ENCODE results near the gene TBX1. TPM values are rescaled to one million over a fixed set of nuclear protein-coding genes. Genes with fewer than 3 reads are reported as not detected.
"Not testable (repeated sequence)": the region's sequence is repeated elsewhere in the genome, so short reads cannot be mapped to it uniquely, and the experiment has no call there.

TBX1 gene
- total and polyA plus RNA-seq, 2 experiments from 2014 or later = 0.12 to 0.71 TPM

GRCh38 chr22:19773470-19774040 is 13.0 kb downstream of the TBX1 start:
- H3K9me3 ChIP-seq (ENCODE audit: low read depth) = no peaks in the 10 kb centered on the region
- TF ChIP-seq, protein P1, sequence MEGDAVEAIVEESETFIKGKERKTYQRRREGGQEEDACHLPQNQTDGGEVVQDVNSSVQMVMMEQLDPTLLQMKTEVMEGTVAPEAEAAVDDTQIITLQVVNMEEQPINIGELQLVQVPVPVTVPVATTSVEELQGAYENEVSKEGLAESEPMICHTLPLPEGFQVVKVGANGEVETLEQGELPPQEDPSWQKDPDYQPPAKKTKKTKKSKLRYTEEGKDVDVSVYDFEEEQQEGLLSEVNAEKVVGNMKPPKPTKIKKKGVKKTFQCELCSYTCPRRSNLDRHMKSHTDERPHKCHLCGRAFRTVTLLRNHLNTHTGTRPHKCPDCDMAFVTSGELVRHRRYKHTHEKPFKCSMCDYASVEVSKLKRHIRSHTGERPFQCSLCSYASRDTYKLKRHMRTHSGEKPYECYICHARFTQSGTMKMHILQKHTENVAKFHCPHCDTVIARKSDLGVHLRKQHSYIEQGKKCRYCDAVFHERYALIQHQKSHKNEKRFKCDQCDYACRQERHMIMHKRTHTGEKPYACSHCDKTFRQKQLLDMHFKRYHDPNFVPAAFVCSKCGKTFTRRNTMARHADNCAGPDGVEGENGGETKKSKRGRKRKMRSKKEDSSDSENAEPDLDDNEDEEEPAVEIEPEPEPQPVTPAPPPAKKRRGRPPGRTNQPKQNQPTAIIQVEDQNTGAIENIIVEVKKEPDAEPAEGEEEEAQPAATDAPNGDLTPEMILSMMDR (IDR thresholded peaks at IDR 0.05; ENCODE audit: low read depth, low read length) = no peak
- no peak for DNase-seq (ENCODE audit: low read depth in 1 of 2, low spot score in 1 of 2)

GRCh38 chr22:19774628-19775027 is 14.1 kb downstream of the TBX1 start:
- no peaks in the 10 kb centered on the region for H3K36me3 ChIP-seq
- peaks cover 2% of the 10 kb centered on the region for H3K4me1 ChIP-seq (ENCODE audit: low read depth)
- H3K27me3 ChIP-seq = peaks cover 73% of the 10 kb centered on the region
- TF ChIP-seq, protein P1 (IDR thresholded peaks at IDR 0.05; ENCODE audit: low read depth, low read length) = no peak
- H3K27ac ChIP-seq = no peak overlapping the region
- H3K9me3 ChIP-seq (ENCODE audit: low read depth) = no peaks in the 10 kb centered on the region
- no peak for DNase-seq (ENCODE audit: low read depth in 1 of 2, low spot score in 1 of 2)
- H3K4me3 ChIP-seq = no peak overlapping the region

More at GRCh38 chr22:19773470-19774040, 13.0 kb downstream of the TBX1 start:
- Histone ChIP-seq H3K4me1 (ENCODE audit: low read depth) (peaks cover 2% of the 10 kb centered on the region), H3K27ac (no peak overlapping the region), H3K4me3 (no peak overlapping the region), H3K27me3 (peaks cover 77% of the 10 kb centered on the region), H3K36me3 (no peaks in the 10 kb centered on the region)

DNA sequence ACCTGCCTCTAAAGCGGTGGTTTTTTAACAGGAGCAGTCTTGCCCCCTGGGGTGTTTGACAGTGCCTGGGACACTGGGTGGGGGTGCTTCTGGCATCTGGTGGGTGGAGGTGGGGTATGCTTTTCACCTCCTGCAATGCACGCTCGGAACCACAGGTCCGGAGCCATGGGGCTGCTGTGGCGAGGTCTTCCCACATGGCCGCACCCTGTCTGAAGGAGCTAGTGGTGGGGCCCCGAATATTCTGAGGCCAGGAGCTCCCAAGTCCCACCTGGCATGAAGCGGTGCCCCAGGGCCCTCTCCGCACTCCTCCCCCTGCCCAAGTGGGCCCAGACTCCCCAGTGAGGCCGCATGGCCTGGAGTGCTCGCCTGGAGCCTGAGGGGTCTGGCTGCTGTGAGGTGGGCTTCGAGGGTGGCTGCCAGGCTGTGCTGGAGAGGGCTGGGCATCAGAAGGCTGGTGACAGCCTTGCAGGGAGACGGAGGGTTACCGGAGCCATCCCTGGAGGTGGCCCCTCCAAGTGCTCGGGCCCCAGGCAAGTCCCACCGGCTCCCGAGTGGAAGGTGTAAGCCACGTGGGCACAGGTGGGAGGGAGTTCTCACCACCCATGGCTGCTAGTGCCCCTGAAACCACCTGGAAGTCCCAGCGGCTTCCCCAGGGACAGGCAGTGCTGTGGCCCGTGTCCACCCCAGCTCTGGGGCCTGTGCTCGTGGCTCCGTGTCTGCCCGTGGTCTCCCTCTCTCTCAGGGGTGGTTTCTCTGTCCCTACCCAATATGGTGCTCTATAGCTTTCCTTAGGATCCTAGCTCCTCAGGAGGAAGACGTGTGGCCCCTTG is 15.1 kb downstream of the TBX1 start:
- no peak overlapping the region for H3K27ac ChIP-seq
- no peak for DNase-seq (ENCODE audit: low read depth in 1 of 2, low spot score in 1 of 2)
- no peaks in the 10 kb centered on the region for H3K9me3 ChIP-seq (ENCODE audit: low read depth)
- TF ChIP-seq, protein P1 (IDR thresholded peaks at IDR 0.05; ENCODE audit: low read depth, low read length) = no peak
- H3K4me3 ChIP-seq = no peak overlapping the region
- H3K36me3 ChIP-seq = no peaks in the 10 kb centered on the region
- peaks cover 2% of the 10 kb centered on the region for H3K4me1 ChIP-seq (ENCODE audit: low read depth)
- peaks cover 63% of the 10 kb centered on the region for H3K27me3 ChIP-seq

- no peak overlapping the region for H3K27ac ChIP-seq
- TF ChIP-seq, protein P1 (IDR thresholded peaks at IDR 0.05; ENCODE audit: low read depth, low read length) = no peak
- peaks cover 54% of the 10 kb centered on the region for H3K27me3 ChIP-seq
- no peaks in the 10 kb centered on the region for H3K9me3 ChIP-seq (ENCODE audit: low read depth)
- no peaks in the 10 kb centered on the region for H3K36me3 ChIP-seq
- H3K4me1 ChIP-seq (ENCODE audit: low read depth) = peaks cover 2% of the 10 kb centered on the region
- H3K4me3 ChIP-seq = no peak overlapping the region
- no peak for DNase-seq (ENCODE audit: low read depth in 1 of 2, low spot score in 1 of 2)
These were observed 16.0 kb downstream of the TBX1 start for GRCh38 chr22:19776433-19777031.

DNA sequence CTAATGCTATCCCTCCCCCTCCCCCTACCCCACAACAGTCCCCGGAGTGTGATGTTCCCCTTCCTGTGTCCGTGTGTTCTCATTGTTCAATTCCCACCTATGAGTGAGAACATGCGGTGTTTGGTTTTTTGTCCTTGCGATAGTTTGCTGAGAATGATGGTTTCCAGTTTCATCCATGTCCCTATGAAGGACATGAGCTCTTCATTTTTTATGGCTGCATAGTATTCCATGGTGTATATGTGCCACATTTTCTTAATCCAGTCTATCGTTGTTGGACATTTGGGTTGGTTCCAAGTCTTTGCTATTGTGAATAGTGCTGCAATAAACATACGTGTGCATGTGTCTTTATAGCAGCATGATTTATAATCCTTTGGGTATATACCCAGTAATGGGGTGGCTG is 16.6 kb downstream of the TBX1 start:
- not testable (repeated sequence) for H3K27ac ChIP-seq; H3K36me3 ChIP-seq; H3K4me1 ChIP-seq (ENCODE audit: low read depth); DNase-seq (ENCODE audit: low read depth in 1 of 2, low spot score in 1 of 2); H3K9me3 ChIP-seq (ENCODE audit: low read depth); H3K4me3 ChIP-seq
- H3K27me3 ChIP-seq = peaks cover 48% of the 10 kb centered on the region

GRCh38 chr22:19779011-19779421 is 18.4 kb downstream of the TBX1 start:
- H3K9me3 ChIP-seq (ENCODE audit: low read depth) = no peaks in the 10 kb centered on the region
- H3K27ac ChIP-seq = no peak overlapping the region
- TF ChIP-seq, protein P1 (IDR thresholded peaks at IDR 0.05; ENCODE audit: low read depth, low read length) = no peak
- no peaks in the 10 kb centered on the region for H3K4me1 ChIP-seq (ENCODE audit: low read depth)
- H3K4me3 ChIP-seq = no peak overlapping the region
- no peak for DNase-seq (ENCODE audit: low read depth in 1 of 2, low spot score in 1 of 2)
- H3K27me3 ChIP-seq = peaks cover 30% of the 10 kb centered on the region
- H3K36me3 ChIP-seq = no peaks in the 10 kb centered on the region

Measured in cardiac muscle cell (in vitro differentiated cells and primary cell).